EL (cell line): ENCODE data around the gene SLC38A1.
A peak's percentile ranks its signal among the peaks of the same experiment; 100 is the strongest.
"Not testable (repeated sequence)": the region's sequence is repeated elsewhere in the genome, so short reads cannot be mapped to it uniquely, and the experiment has no call there.

Source experiments
- DNase-seq: peaks from one replicate; pipeline ENCODE4 v3.0.0-alpha.2; 2016

The SLC38A1 gene

DNA sequence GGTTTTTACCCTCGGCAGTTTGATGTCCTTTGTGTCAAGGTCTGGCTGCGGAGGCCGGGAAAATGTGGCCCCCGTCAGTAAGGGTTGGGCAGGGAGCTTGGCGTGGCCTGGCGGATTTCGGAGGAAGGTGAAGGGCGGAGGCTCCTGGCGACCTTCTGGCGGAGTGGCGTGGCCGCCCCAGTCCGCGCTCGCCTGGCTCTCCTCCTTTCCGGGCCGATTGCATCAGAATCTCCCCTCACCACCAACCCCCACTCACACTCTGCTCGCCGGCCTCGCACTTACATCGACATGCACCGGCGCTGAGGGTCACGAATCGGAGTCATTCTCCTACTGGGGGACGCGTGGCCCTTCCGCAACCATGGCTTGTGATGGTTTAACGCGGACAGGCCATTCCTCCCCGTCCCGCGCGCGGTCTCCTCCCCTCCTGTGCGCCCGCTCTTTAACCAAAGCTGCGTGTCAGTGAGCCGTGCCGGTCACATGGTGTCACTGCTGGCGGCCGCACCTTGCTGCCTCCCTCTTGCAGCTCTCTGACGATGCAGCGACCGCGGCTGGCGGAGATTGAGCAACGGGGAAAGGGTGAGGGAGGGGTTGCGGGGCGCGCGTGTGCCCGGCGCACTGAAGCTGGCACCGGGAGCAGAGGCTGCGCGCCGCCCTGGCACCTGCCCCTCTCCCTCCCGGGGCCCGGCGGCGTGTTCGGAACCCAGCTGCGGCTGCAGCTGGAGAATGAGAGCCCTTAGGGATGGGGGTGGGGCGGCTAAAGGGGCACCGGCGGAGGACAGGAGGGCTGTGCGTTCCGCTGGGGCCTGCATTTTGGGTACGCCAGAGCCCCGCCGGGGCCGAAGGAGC is at the start of gene SLC38A1:
SLC38A1 (minus strand) TSS at position 461 of the 846 bp plus-strand sequence. CDS start 29,243 bp downstream, outside the sequence.
- peak; percentile 82 for DNase-seq

DNA sequence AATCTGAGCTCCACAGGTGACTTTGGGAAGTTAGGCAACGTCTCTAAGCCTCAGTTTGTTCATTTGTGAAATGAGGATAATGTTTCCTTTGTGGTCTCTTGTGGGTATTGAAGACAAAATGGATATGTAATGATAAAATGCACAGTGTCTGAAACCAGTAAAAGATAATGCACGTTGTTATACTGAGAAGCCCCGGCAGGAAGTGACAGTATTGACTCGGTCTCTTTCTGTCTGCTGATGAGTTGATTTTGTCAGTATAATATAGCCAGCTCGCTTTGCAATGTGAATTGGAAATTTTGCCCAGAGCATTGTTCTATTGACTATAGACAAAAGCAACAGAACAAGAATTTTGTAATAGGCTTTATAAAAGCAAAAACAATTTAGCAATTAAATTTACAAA is 49.2 kb upstream of the SLC38A1 start:
- DNase-seq: no peak

DNA sequence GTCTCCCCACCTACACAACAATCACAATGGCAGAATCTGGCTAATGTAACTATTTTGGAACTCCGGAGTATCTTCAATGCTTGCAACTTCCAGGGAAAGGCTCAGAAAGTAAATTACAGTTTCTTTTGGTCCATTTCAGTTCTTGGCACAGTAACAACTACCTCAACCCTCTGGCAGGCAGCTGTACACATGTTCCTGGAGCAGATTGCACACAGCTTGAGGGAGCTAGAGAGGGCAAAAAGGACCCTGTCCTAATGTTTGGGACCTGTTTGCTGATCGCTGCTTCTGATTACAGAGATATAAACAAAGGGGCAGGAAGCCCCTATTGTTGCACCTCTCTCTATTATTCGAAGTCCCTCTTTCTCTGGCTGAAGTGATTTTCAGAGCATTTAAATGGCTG is 35.2 kb upstream of the SLC38A1 start:
- DNase-seq: no peak

DNA sequence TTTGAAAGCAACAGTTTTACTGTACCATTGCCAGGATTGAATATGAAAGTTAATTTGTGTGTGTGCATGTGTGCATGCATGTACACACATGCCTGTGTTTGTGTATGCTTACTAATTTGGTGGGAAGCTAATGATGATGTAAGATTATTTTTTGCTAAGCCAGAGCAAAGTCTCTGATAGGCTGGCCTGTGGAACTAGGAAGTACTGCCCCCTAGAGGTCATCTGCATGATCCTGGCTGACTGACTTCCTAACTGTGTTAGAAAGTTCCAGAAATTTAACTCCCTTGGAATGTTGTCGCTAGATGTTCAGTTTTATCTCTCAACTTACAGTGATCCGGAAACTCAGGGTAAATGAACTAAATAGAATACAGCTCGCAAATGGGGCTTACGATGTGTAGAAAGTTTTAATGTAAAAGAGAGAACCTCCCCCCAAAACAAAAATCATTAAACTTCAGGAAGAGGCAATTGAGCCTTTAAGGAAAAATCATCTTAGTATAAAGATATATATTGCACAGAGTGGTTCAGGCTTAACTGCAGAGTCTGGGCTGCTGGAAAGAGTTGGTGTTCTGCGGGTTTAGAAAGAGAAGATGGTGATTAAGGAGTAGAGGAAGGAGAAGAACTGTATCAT is 34.3 kb upstream of the SLC38A1 start:
- peak; percentile 31 for DNase-seq

DNA sequence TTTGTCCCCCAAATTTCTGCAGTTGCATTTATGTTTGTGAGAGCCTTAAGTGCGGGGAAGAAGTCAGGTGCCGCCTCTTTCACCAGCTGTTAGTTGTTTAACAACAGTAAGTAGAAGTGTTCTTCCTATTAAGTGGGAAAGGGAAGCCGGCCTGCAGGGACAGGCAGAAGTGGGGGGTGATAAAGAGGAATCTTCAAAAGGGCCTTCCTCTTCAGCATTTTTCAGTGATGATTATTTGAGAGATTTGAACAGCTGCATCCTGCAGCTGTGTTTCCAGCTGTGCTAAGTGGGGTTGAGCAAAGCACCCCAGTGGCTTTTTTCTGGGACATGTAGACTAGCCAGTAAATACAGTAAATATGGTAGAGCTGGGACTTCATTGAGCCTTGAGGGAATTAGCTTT is 32.1 kb upstream of the SLC38A1 start:
- DNase-seq: peak; percentile 9

DNA sequence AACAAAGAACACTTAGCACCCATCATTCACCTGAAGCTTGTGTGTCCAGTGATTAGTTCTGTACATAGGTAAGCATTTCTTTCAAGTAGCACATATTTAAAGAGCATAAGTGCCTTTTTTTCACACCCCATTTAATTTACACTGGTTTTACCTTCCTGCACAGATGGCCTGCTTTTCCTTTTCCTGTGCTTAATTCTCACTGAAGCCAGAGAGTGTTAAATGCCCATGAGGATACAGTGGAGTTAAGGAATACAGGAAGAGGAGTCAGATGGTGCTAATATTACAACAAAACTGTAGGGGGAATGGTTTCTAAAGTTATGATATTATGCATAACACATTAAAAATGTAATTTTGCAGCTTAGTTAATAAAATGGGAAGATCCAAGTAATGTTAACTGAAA is 31.0 kb upstream of the SLC38A1 start:
- DNase-seq: no peak

DNA sequence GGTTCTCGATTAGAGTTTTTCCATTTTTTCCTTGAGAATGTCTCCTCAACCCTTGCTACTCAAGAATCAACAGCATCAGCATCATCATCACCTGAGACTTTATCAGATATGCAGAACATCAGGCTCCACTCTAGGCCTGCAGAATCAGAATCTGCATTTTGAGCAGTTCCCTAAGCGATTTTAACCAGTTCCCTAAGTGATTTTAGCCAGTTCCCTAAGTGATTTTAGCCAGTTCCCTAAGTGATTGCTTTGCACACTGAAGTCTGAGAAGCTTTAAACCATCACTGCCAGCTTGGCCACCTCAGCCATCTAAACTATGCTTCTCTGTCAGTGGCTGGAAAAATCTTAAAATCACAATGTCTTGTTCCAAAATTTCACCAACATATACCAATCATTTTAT is 29.4 kb upstream of the SLC38A1 start:
- DNase-seq: no peak

DNA sequence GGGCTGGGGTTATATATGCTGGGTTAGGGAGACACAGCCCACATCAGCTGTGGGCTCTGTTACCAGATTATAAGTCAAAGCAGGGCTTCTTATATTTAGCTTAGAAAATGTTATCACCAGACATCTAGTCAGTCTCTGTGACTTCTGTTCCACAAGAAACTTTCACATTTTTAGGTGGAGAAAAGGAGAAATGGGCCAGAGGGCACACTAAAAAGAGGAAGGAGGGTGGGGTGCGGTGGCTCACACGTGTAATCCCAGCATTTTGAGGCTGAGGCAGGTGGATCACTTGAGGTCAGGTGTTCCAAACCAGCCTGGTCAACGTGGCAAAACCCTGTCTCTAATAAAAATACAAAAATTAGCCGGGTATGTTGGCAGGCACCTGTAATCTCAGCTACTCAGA is 28.0 kb upstream of the SLC38A1 start:
- no peak for DNase-seq

DNA sequence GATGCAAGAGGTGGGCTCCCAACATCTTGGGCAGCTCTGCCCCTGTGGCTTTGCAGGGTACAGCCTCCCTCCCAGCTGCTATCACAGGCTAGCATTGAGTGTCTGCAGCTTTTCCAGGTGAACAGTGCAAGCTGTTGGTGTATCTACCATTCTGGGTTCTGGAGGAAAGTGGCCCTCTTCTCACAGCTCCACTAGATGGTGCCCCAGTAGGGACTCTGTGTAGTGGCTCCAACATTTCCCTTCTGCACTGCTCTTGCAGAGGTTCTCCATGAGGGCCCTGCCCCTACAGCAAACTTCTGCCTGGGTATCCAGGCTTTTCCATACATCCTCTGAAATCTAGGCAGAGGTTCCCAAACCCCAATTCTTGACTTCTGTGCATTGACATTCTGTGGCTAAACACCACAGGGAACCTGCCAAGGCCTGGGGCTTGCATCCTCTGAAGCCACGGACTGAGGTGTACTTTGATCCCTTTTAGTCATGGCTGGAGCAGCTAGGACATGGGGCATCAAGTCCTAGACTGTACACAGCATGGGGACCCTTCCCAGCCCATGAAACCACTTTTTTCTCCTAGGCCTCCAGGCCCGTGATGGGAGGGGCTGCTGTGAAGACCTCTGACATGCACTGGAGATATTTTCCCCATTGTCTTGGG is 24.0 kb upstream of the SLC38A1 start:
- no peak for DNase-seq

DNA sequence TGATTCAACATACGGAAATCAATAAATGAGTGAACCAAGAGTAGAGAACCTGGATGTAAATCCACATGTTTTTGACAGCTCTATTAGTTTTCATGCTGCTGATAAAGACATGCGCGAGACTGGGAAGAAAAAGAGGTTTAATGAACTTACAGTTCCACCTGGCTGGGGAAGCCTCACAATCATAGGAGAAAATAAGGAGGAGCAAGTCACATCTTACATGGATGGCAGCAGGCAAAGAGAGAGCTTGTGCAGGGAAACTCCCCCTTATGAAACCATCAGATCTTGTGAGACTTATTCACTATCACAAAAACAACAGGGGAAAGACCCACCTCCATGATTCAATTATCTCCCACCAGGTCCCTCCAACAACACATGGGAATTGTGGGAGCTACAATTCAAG is 23.1 kb upstream of the SLC38A1 start:
- DNase-seq: not testable (repeated sequence)

DNA sequence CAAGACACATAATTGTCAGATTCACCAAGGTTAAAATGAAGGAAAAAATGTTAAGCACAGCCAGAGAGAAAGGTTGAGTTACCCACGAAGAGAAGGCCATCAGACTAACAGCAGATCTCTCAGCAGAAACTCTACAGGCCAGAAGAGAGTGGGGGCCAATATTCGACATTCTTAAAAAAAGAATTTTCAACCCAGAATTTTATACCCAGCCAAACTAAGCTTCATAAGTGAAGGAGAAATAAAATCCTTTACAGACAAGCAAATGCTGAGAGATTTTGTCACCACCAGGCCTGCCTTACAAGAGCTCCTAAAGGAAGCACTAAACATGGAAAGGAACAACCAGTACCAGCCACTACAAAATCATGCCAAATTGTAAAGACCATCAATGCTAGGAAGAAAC is 16.3 kb upstream of the SLC38A1 start:
- DNase-seq: not testable (repeated sequence)

DNA sequence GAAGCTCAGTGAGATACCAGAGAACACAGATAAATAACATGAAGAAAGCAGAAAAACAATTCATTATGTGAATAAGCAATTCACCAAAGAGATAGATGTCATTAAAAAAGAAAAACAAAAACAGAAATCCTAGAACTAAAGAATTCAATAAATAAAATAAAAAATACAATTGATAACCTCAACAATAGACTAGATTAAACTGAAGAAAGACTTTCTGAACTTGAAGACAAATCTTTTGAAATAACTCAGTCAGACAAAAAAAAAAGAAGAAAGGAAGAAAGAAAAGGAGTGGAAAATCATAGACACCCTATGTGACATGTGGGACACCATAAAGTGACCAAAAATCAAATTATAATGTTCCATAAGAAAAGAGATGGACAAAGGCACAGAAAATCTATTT is 14.0 kb upstream of the SLC38A1 start:
- no peak for DNase-seq

DNA sequence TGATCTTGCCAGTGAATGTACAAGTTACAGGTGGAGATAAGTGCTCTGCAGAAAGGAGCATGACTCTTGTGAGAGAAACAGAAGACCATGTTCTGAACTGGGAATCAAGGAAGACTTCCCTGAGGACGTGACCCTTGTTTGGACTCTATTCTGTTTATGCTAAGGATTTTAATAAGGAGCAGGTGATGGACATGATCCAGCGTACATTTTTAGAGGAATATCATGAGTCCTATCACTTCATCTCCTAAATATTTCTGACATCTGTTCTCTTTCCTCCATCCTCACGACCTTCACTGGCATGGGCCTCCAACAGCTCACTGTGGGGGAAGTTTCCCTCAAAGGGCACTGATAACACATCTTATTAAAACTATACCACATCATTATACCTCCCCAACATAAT is 7.9 kb upstream of the SLC38A1 start:
- no peak for DNase-seq

DNA sequence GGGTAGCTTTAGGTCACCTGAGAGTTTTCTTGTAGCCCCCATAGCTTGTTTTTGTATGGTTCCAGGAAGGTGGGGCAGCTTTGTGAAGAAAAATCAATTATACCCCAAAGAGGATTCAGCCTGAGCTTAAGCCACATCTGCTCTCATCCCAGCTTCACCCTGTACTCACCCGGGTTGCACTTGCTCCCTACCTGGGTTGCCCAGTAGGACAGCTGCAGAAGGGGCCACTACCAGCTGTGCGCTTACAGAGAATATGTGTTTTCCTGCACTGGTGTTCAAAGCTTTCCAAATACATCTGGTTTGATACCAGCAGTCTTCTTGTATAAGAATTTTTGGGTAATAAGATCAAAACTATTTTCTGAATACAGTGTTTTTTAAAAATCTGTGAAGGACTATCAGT is 3.0 kb upstream of the SLC38A1 start:
- DNase-seq: no peak

DNA sequence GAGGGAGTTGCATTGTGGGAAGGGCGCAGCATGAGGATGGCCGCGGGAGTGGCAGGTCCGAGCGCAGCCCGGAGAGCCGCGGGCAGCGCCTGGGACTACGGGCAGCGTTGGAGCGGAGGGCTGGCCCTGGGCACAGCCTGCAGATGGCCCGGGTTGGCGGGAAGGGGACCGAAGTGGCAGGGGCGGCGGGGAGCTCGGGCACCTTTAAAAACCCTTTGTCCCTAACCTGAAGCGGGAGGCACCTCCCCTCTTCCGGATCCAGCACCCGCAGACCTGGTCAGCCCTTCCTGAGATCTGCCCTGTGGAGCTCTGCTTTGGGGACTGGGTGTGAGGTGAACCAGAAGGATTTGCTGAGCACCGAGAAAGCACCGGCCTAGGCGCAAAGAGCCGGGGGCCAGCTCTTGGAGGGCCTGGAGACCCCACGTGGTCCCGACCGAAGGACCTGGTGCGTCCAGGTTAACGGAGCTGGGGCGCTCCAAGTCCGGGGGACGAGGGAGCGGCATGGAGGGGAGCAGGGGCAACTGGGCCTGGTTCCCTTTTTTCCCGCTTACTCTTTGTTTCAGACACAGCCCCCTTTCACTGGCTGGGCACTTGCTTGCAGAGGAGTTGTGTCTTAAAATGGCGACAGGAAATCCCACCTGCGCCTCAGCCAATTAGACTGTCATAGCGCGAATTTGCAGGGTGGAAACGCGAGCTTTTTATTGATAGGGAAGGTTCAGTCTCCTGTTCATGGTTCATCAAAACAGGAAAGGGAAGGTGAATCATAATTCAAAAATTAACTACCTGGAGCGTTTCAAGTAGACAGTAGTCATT is 792 bp upstream of the SLC38A1 start:
- DNase-seq: no peak

DNA sequence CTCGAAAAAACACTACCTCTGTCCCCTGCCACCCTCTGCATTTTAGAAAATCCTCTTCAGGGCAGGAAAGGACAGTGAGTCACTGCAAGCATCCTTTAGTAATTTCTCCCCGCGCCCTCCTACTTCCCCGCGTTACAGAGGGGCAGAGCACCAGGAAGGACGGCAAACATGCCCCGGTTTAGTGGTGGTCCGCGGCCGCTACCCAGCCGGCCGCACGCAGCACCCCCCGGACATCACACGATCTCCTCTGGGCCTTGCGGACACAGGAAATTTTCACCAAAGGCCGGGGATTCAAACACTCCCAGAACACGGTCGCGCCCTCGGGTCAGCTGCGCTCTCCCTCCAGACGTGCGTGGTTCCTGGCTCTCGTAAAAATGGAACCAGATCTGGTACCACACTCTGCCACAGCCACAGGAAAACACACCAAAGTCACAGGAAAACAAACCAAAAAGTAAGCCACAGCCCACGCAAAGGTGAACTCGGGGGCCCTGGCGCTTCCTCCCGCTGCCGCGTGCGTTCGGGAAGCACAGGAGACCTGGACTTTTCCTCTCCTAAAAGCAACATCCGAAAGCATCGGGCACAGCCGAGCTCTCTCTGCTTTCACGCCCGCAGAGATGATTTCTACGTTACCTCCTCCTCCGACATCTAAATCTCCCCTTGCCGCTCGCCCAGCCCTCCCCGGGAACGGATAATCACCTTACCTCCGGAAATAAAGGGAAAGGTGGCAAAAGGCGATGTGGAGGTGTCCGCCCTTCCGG is 839 bp downstream of the SLC38A1 start:
- DNase-seq: peak; percentile 60

DNA sequence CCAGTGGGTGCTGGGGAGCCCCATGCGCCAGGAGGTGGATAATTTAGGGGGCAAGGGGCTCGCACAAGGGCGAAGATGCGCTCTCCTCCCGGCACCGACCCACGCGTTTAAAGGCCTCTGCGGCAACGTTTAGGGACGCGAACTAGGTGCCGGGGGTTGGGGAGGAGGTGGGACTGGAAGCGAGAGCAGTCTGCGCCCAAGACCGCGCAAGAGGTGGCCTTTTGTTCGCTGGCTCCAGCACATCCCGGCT is 1.3 kb downstream of the SLC38A1 start:
- DNase-seq: no peak

DNA sequence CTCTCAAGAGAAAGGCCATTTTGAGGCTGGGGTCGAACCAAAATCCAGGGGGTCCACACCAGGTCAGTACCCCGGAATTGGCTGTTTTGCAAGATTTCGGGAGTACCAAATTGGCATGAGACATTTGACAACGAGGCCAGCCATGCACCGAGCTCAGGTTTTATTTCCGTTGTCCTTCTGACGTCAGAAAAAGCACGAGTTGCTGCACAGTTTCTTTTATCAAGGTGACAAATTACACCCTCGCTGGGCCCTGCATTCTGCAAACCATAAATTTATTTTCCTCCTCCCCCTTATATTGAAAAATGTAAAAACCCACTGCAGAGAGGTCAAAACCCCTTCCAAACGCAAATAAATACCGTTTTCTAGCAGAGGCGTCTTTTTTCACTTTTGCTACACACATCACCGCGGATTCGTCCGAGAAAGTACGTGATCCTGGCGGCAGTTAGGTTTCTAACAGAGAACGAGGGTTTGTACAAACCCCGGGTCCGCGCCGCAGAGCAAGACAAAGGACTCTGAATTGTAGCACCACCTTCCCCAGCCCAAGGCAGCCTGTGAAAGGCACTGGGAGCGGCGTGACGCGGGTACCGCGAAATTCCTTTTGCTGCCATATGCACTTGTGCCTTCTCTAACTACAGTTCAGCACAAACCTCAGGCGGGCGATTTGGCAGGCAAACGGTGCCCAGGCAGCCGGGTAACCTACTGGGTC is 1.8 kb downstream of the SLC38A1 start:
- DNase-seq: peak; percentile 71

DNA sequence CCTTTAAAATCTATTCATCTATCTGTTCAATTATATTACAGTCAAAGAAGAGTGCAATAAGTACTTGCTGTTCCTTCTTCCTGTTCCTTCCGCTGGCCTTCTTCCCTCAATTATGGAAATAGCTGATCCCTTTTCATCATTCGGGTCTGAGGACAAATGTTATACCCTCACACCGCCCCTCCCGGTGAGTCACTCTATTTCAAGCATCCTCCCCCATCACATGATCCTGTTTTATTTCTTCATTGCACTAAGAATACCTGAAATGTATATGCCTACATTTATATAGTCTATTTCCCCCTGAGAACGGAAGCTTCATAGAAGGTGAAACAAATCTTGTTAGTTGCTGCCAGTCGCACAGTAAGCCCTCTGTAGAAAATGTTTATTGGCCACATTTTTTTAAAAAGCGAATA is 2.5 kb downstream of the SLC38A1 start:
- peak; percentile 67 for DNase-seq

DNA sequence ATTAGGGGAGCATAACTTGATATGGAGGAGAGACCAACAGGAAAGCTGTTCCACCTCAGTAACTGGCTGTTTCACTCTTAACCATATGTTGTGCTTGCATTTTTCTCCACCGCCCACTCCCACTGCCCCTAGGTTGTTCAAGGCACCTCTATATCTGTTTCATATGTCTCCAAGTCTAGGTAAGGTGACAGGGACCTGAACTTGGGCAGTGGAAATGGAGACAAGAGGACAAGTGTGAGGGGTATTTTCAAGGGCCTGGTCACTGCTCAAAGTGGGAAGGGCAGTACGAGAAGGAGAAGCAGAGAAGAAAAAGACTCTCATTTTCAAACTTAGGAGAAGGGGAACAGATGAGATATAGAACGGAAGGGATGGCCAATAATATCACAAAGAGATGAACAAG is 3.1 kb downstream of the SLC38A1 start:
- no peak for DNase-seq

DNA sequence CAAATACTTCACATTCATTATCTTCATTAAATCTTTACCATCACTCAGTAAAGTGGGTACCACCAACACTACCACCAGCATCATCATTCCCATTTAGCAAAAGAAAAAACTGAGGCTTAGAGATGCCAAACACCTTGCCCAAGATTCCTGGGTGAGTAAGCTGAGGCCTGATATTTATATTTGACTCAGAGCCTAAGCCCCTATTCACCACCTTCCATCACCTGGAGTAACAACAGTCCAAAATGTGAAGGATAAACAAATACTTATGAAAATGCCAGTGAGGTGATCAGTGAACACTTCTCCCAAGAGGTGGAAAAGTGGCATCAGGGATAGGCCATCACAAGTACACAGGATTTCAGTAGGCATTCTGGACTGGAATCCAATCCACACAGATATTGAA is 3.7 kb downstream of the SLC38A1 start:
- DNase-seq: no peak

DNA sequence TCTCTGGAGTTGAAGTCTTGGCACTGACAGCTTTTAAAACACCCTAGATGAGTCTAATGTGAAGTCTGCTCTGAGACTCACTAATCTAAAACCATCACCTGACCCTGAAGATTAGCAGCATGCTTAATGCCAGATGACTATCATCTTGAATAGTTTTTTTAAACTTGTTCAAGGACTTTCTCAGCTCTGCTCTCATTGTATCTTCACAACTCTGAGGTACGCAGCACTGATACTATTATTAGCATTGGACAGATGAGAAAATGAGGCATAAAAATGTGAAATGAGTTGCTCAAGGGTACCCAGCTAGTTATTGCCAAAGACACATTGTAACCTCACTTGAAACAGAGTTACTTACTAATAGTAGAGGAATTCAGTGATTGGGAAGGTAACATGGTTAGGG is 4.8 kb downstream of the SLC38A1 start:
- peak; percentile 61 for DNase-seq
